K562 (cell line): ENCODE measurements around the gene AIFM3. TPM values are rescaled to one million over a fixed set of nuclear protein-coding genes. Genes with fewer than 3 reads are reported as not detected.

Experiments used
- ETV1 ChIP-seq: fragments of 450-650 bp; conservative IDR thresholded peaks from 2 replicates; pipeline ENCODE4 v1.6.1; 2016; ENCODE audit warnings: missing genetic modification characterization, control low read depth, low read depth, missing compliant biosample characterization
- MBD2 ChIP-seq: sonication (generic); IDR thresholded peaks from 2 replicates; pipeline ENCODE4 v1.6.1; 2016; ENCODE audit warnings: low read depth, borderline replicate concordance
- MCM3 ChIP-seq: fragments of 450-650 bp; IDR thresholded peaks from 2 replicates; pipeline ENCODE4 v1.6.1; 2016
- NFIX ChIP-seq: fragments of 250-450 bp; sonication (Bioruptor Pico); IDR thresholded peaks from 2 replicates; pipeline ENCODE4 v1.4.0; 2020; ENCODE audit warnings: low read depth, mild to moderate bottlenecking, moderate library complexity
- PML ChIP-seq: IDR thresholded peaks from 2 replicates; pipeline ENCODE4 v1.6.1; 2012; ENCODE audit warnings: low read length, inconsistent platforms
- PREB ChIP-seq: sonication (generic); formaldehyde crosslinking; IDR thresholded peaks from 2 replicates; pipeline ENCODE4 v1.8.1; 2023; ENCODE audit warnings: mild to moderate bottlenecking, missing genetic modification reagents
- STAT5B ChIP-seq: fragments of 250-450 bp; sonication (Bioruptor Pico); IDR thresholded peaks from 2 replicates; pipeline ENCODE4 v1.8.0; 2021; ENCODE audit warnings: mild to moderate bottlenecking, inconsistent platforms
- TCFL5 ChIP-seq: fragments of 250-450 bp; sonication (Bioruptor Pico); conservative IDR thresholded peaks from 2 replicates; pipeline ENCODE4 v1.6.1; 2021; ENCODE audit warnings: mild to moderate bottlenecking, moderate library complexity, matching md5 sums
- ZNF431 ChIP-seq: sonication (generic); formaldehyde crosslinking; IDR thresholded peaks from 2 replicates; pipeline ENCODE4 v1.8.0; 2022; ENCODE audit warnings: mild to moderate bottlenecking, missing genetic modification reagents
- ZNF592 ChIP-seq: fragments of 450-650 bp; IDR thresholded peaks from 2 replicates; pipeline ENCODE4 v1.6.1; 2017; ENCODE audit warnings: antibody characterized with exemption, mild to moderate bottlenecking
- polyA plus RNA-seq, 8 experiments: library from polyadenylated mRNA; depleted of rRNA in 4 of 8; stranded (reverse) in 5 of 8; unstranded in 3 of 8; fragments of >200 nt; fragmentation: Nextera tagmentation in 2 of 8; fragmentation: Illumina TruSeq in 1 of 8; extraction: Ambion mirVana in 2 of 8; extraction: Trizol in 1 of 8; gene quantifications; 2 replicates each; pipeline versions ENCODE4 v1.2.1 to v1.2.3, GENCODE V29; 2011 to 2014; ENCODE audit warnings: inconsistent platforms in 1 of 8, missing spikeins in 1 of 8
- total RNA-seq, 7 experiments: library from RNA; depleted of rRNA in 6 of 7; stranded (reverse); fragments of >200 nt in 6 of 7; fragmentation: Illumina TruSeq in 2 of 7; extraction: Trizol in 2 of 7; gene quantifications; 2 replicates each; pipeline versions ENCODE4 v1.2.1 to v1.2.3, GENCODE V29; 2011 to 2021; ENCODE audit warnings: low replicate concordance in 1 of 7
- TF ChIP-seq, protein P1 (sequence below): fragments of 450-650 bp; formaldehyde crosslinking; IDR thresholded peaks from 2 replicates; pipeline ENCODE4 v1.4.0; 2022; ENCODE audit warnings: missing genetic modification characterization
- TF ChIP-seq, protein P2 (sequence below): sonication (generic); formaldehyde crosslinking; IDR thresholded peaks from 2 replicates; pipeline ENCODE4 v1.8.0; 2023; ENCODE audit warnings: mild to moderate bottlenecking, missing genetic modification reagents
- TF ChIP-seq, protein P3 (sequence below): IDR thresholded peaks from 2 replicates; pipeline ENCODE4 v1.6.1; 2011; ENCODE audit warnings: borderline replicate concordance, low read depth, mild to moderate bottlenecking, moderate library complexity, low read length; ENCODE audit not compliant: insufficient read depth, poor library complexity, severe bottlenecking

AIFM3 gene
- total and polyA plus RNA-seq, 9 of the 15 experiments (the other 6 are each of a cell fraction or from before 2014, with no cell fraction given), result 0.03 to 0.20 (median 0.07) TPM; not detected in 1

DNA sequence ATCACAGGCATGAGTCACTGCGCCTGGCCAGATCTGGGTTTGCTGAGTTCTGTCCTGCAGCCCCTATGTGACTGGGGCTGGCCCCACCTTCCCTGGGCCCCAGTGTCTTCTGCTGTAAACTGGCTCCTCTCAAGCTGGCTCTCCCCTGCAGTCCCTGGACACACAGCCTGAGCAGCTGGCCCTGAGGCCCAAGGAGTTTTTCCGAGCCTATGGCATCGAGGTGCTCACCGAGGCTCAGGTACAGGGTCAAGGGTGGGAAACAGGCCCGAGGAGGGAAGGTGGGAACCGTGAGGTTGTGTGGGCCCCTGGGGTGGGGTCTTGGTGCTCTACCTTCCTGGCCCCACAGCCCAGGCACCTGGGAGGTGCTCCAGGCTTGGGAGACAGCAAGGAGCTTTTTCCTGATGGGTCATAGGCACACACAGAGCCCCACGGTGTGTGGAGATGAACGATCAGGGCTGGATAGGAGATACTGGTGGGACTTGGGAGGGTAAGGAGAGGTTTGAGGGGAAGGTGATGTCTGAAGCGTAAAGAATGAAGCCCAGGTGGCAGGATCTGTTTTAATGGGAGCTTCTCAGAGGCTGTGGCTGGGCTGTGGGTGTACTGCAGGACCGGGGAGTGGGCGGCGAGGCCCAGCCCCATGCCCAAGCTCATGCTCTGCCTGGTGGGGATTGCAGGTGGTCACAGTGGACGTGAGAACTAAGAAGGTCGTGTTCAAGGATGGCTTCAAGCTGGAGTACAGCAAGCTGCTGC lies 8.7 kb downstream of the AIFM3 start (continued):
- TF ChIP-seq NFIX (CRISPR knock-in tag), result no peak
- TF ChIP-seq, protein P1, sequence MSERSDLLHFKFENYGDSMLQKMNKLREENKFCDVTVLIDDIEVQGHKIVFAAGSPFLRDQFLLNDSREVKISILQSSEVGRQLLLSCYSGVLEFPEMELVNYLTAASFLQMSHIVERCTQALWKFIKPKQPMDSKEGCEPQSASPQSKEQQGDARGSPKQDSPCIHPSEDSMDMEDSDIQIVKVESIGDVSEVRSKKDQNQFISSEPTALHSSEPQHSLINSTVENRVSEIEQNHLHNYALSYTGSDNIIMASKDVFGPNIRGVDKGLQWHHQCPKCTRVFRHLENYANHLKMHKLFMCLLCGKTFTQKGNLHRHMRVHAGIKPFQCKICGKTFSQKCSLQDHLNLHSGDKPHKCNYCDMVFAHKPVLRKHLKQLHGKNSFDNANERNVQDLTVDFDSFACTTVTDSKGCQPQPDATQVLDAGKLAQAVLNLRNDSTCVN (CRISPR knock-in tag), result no peak
- TF ChIP-seq ZNF431, result no peak
- TF ChIP-seq PML, result no peak
- no peak for TF ChIP-seq TCFL5
- TF ChIP-seq ETV1 (tag), result no peak
- TF ChIP-seq PREB (CRISPR knock-in tag), result no peak
- TF ChIP-seq MCM3, result peak; percentile 86
- TF ChIP-seq ZNF592, result no peak
- TF ChIP-seq, protein P2, sequence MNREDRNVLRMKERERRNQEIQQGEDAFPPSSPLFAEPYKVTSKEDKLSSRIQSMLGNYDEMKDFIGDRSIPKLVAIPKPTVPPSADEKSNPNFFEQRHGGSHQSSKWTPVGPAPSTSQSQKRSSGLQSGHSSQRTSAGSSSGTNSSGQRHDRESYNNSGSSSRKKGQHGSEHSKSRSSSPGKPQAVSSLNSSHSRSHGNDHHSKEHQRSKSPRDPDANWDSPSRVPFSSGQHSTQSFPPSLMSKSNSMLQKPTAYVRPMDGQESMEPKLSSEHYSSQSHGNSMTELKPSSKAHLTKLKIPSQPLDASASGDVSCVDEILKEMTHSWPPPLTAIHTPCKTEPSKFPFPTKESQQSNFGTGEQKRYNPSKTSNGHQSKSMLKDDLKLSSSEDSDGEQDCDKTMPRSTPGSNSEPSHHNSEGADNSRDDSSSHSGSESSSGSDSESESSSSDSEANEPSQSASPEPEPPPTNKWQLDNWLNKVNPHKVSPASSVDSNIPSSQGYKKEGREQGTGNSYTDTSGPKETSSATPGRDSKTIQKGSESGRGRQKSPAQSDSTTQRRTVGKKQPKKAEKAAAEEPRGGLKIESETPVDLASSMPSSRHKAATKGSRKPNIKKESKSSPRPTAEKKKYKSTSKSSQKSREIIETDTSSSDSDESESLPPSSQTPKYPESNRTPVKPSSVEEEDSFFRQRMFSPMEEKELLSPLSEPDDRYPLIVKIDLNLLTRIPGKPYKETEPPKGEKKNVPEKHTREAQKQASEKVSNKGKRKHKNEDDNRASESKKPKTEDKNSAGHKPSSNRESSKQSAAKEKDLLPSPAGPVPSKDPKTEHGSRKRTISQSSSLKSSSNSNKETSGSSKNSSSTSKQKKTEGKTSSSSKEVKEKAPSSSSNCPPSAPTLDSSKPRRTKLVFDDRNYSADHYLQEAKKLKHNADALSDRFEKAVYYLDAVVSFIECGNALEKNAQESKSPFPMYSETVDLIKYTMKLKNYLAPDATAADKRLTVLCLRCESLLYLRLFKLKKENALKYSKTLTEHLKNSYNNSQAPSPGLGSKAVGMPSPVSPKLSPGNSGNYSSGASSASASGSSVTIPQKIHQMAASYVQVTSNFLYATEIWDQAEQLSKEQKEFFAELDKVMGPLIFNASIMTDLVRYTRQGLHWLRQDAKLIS (CRISPR knock-in tag), result no peak
- TF ChIP-seq STAT5B (CRISPR knock-in tag), result no peak
- TF ChIP-seq, protein P3, sequence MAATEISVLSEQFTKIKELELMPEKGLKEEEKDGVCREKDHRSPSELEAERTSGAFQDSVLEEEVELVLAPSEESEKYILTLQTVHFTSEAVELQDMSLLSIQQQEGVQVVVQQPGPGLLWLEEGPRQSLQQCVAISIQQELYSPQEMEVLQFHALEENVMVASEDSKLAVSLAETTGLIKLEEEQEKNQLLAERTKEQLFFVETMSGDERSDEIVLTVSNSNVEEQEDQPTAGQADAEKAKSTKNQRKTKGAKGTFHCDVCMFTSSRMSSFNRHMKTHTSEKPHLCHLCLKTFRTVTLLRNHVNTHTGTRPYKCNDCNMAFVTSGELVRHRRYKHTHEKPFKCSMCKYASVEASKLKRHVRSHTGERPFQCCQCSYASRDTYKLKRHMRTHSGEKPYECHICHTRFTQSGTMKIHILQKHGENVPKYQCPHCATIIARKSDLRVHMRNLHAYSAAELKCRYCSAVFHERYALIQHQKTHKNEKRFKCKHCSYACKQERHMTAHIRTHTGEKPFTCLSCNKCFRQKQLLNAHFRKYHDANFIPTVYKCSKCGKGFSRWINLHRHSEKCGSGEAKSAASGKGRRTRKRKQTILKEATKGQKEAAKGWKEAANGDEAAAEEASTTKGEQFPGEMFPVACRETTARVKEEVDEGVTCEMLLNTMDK, result no peak
- no peak for TF ChIP-seq MBD2
